CD4-positive, alpha-beta T cell treated with Interleukin-15 for 1 hour (primary cell): Measurements from ENCODE around the gene SLX9.
A peak's percentile ranks its signal among the peaks of the same experiment; 100 is the strongest.

ENCODE experiments used
- DNase-seq: peaks from one replicate; pipeline ENCODE4 v3.0.0-alpha.2; 2020

SLX9 gene

DNA sequence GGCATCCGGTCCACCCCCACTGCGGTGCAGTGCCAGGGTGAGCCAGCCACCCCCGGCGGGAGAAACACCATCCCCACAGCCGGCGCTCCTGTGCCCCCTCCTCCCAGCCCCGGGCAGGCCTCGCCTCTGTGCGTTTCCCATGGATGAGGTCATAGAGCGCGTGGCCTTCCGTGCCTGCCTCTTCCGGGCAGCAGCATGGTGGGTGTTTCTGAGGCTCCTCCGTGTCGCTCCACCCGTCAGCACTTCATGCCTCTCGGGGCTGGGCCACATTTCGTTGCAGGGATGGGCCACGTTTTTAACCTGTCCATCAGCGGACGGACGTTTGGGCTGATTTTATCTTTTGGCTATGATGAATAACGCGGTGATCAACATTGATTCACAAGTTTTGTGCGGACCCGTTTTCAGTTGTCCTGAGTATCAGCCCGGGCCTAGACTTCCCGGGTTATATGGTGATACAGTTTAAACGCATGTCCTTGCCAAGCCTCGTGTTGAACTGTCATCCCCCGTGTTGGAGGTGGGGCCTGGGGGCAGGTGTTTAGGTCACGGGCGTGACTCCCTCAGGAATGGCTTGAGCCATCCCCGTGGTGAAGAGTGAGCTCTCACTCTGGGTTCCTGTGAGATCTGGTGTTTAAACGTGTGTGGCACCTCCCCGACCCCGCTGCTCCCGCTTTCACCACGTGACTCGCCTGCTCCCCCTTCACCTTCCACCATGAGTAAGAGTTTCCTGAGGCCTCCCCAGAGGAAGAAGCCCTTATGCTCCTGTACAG, 64.8 kb downstream of the SLX9 start:
- DNase-seq: peak; percentile 12

- DNase-seq: no peak
These were observed 66.8 kb downstream of the SLX9 start for GRCh38 chr21:45006536-45007095.

DNA sequence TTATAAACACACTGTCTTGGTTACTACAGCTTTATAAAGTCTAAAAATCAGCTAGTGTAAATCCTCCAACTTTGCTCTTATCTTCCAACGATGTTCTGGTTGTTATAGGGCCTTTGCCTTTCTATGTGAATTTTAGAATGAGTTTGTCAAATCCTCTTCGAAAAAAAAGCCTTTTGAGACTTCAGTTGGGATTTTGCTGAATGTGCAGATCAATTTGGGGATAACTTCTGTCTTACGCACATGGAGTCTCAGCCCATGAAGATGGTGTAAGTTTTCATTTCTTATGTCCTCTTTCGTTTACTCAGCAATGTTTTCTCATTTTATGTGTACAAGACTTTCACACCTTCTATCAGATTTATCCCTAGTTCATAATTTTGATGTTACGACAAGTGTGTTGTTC, 69.8 kb downstream of the SLX9 start:
- DNase-seq: no peak

GRCh38 chr21:45010096-45010495, 70.3 kb downstream of the SLX9 start:
- no peak for DNase-seq

DNA sequence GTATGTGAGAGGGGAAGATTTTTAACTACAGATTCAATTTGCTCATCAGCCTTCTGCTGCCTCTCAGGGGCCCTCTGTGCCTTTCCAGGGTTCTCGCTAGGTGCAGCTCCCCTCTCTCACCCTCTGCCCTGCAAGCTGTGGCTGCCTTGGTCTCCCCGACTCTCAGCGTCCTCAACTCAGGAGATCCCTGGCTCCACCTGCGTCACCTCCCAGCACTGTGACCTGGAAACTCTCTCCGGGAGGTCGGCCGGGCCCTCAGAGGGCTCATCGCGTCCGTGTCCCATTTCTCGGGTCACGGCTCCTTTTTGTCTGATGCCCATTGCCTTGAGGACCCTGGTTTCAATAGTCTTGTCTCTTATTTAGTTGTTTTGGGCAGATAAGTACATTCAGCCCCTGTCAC, 71.0 kb downstream of the SLX9 start:
- no peak for DNase-seq

DNA sequence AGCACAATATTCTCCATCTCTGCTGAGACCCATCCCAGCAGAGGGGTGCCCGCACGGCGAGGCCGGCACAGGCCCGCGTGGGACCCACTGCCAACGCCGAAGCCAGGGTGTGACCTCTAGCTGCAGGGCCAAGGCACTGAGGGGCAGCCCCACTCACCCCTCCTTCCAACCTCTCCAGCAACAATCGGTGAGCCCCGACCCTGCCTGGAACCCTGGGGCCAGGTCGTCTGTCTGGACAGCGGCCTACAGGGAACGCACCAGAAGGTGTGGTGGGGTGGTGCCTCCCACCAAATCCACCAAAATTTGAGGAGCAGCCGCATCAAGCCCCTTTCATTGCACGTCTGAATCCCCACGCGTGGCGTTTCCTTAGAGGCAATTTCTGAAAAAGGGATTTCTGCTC, 71.6 kb downstream of the SLX9 start:
- peak; percentile 12 for DNase-seq

DNA sequence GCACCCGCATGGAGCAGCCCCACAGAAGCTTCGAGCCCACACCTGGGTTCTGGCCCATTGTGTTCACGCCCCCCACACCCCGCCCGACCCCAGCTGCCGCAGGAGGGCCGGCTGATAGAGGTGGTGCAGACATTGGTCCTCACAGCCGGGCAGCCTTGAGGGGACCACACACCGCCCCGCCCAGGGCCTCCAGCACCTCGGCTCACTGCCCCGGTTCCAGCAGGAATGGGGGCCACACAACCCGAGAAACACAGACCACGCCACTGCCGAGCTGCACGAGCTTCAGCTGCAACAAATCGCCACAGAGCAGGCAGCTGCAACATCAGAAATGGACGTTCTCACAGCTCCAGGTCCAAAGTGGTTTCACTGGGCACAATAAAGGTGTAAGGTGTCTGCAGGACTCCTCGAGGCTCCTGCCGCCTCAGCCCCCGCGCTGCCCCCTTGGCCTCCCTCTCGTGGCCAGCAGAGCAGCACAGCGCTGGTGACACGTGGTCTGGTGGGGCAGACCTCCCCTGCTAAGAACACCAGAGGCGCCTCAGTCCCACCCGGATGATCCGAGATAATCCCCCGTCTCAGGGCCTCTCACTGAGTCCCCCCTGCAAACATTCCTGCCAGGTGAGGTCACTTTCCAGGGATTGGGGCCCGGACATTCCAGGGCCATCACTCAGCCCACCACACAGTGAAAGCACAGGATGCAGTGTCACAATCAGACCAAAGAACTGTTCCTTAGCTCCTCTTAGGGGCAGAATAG, 72.3 kb downstream of the SLX9 start:
- peak; percentile 13 for DNase-seq

- DNase-seq: no peak
These were observed 72.9 kb downstream of the SLX9 start for GRCh38 chr21:45012662-45013259.

GRCh38 chr21:45013260-45013841, 73.5 kb downstream of the SLX9 start:
- peak; percentile 12 for DNase-seq

DNA sequence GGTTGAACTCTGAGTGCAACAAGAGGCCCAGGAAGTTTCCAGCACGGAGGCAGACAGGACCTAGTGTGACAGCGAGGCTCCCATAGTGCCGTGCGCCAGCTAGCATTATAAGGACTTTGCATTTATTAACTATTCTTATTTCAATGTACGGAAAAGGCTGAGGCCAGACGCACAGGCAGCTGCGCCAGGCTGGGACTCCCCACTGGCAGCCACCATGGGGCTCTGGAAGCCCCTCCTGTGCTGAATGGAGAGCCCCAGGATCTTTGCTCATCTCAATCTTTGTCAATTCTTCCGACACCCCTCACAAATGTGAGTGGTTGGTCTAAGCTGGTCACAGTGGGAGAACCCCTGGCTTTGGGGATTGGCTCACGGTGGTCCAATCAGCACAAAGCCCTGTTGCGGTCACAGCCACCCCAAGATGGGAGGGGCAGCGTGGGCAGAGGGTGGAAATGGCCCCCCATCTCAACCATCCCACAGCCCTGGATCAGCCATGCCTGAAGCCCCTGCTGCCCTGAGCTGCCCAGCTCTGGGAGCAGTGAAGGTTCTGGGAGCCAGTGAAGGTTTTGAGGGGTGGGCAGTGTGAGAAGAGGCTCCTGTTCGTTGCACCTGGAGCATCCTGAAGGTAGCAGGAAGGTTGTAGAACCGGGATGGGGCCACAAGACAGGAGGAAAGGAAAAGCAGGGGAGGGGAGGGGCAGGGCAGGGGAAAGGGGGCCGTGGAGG, 75.1 kb downstream of the SLX9 start:
- DNase-seq: no peak

GRCh38 chr21:45015469-45015860, 75.6 kb downstream of the SLX9 start:
- peak; percentile 13 for DNase-seq

GRCh38 chr21:45016031-45016405, 76.2 kb downstream of the SLX9 start:
- no peak for DNase-seq

DNA sequence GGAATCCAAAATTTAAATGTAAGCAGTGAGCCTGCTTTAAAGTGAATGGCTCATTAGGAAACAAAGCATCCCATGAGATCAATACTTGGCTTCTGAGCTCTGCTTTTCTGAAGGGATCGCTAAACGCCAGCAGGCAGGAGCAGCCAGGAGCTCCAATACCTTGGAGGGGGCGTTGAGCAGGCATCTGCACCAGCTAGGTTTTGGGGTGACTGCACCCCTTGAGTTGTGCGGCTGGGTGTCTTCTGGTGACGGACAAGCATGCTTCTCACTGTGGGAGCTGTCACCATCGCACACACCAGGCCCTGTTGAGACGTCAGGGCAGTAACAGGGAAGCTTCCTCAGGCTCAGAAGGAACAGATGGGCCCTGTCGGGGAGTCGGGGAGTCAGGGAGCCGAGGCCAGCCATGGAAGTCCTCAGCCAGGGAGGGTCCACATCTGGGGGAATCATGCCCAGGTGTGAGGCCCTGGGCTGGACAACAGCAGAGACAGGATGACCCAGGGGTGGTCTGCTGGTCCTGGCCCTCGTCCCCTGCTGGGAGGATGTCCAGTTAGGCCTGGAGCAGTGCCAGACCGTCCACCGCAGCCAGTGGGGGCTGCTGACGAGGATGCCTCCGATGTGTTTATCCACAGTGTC, 76.7 kb downstream of the SLX9 start:
- DNase-seq: no peak

DNA sequence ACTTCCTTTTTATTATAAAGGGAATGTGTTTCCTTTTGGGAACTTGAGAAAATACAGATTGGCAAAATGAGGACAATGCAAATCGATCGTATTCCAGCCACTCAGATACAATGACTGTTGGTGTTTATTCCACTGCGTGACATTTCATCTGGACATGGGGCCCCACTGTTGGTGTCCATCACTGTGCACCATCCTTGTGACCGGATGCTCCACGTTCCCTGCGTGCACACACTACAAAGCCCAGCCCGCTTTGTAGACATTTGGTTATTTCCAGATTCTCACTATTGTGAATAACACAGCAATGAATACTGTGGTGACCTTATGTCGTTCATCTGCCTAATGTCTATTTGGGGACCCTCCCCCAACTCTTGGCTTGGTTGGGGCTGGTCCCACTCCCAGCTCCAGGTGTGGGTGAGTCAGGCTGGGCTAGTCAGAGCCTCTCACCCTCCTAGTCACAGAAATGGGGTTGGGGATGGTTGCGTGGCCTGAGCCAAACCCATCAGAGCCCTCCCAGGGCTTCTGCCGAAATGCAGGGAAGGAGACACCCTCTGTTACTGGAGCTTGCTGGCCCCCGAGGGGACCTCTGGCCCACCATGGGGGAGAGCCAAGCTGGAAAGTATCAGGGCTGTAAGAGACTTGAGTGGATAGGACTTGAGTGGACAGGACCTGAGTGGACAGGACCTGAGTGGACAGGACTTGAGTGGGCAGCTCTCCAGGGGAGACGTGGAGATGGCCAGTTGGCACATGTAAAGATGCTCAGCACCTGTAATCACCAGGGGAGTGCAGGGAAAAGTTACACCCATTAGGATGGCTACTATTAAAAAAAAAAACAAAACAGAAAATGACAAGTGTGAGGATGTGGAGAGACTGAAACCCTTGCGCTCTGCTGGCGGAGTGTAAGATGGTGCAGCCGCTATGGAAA, 77.5 kb downstream of the SLX9 start:
- no peak for DNase-seq

DNA sequence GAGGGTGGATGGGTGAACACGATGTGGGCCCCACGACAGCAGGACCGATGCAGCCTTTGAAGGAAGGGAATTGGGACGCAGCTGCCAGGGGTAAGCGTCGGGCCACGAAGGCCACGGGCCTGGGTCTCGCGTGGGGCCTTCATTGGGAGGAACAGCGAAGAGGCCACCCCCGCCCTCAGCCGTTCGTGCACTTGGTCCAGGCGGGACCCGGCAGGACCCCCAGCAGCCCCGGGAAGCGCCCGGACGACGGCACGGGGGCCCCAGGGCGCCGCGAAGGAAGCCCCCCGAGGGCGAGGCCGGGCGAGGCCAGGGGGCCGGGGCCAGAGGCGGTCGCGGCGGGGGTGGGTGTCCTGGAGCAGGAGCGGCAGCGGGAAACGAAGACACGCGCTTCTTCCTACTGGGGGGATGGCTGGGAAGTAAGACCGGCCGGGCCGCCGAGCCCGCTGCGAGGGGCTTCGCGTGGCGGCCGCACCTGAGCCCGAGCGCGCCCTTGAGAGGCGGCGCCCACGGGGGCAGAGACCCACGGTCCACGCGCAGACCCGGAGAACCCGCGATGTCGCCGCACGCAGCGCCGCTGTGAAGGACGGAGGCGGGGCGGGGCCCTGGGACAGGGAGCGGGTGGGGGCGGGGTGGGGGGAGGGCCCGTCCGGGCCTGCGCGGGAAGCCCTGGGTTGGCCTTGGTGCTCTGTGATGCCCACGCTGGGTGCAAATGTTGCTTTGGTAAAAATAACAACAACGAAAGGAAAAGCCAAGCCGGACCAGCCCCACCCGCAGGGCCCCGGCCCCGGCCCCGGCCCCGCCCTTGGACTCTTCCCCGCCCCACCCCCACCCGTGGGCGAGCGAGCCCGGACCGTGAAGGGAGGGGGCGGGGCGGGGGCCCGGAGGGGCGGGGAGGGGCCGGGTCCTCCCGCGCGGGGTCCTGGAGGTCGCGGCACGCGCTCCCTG, 78.6 kb downstream of the SLX9 start:
- DNase-seq: no peak

- DNase-seq: no peak
These were observed 79.5 kb downstream of the SLX9 start for GRCh38 chr21:45019076-45019886.

DNA sequence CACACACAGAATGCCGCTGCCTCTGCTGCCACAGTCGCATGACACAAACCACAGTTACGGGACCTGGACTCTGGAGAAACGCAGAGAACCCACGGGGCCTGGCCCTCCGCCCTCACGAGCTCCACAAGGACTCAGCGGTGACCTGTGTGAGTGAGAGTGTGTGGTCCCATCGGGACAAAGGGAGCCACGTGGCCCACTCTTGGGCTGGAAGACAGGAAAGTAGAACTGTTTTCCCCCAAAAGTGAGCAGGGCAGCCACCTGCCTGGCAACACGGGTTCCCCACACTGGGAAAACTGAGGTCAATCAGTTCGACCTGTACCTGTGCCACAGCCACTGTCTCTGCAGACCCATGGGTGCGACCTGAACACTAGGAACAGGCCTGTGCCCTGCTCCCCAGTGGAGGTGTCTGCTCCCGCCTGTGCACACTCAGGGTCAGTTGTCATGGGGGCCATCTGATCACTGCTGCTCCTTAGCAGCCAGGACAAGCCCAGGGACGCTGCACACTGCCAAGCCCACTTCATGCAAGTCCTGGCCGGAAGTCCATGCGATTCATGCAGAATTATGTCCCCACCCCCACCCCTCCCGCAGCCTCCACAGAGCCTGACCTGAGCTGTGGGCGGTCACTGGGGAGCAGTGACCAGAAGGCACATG, 80.2 kb downstream of the SLX9 start:
- no peak for DNase-seq
